ENCODE results near the gene KCNK10. TPM values are rescaled to one million over a fixed set of nuclear protein-coding genes. Genes with fewer than 3 reads are reported as not detected.
A peak's percentile ranks its signal among the peaks of the same experiment; 100 is the strongest.

The KCNK10 gene
- polyA plus RNA-seq, 3 donors, result 0.05 TPM; not detected in 2

GRCh38 chr14:88146881-88147649 lies 176.0 kb downstream of the KCNK10 start:
- H2AFZ ChIP-seq (ENCODE audit: insufficient read depth, low read depth, low read length, poor library complexity, severe bottlenecking), result no peak overlapping the region
- Mint-ChIP-seq H3K4me1 (peaks cover 8% of the 10 kb centered on the region), H3K27ac (no peak overlapping the region), H3K9me3 (peaks cover 2 to 17% (median 6%) of the 10 kb centered on the region in 7 donors), H3K27me3 (ENCODE audit: low read depth in 3 of 3) (peaks cover 11 to 22% (median 14%) of the 10 kb centered on the region in 3 donors), H3K36me3 (no peaks in the 10 kb centered on the region), H3K4me3 (no peak overlapping the region)
- peaks cover 5 to 10% of the 10 kb centered on the region in 2 donors for H3K4me1 ChIP-seq (ENCODE audit: control insufficient read depth in 1 of 2, insufficient read depth in 2 of 2, low read length in 2 of 2)
- no peaks in the 10 kb centered on the region for H3K79me2 ChIP-seq (ENCODE audit: insufficient read depth, low read length)
- H3K27ac ChIP-seq (ENCODE audit: low read depth in 1 of 2, low read length in 2 of 2), result no peak overlapping the region
- intact Hi-C loops (cut with micrococcal nuclease), result no loop called here
- peaks cover 0 to 9% of the 10 kb centered on the region in 2 donors for H3K9me3 ChIP-seq (replicated peaks in 1 of 2; ENCODE audit: control insufficient read depth in 1 of 2, insufficient read depth in 1 of 2, low read length in 2 of 2)
- peaks cover 0 to 3% of the 10 kb centered on the region in 2 donors for H3K27me3 ChIP-seq (ENCODE audit: control insufficient read depth in 2 of 2, insufficient read depth in 2 of 2, low read length in 2 of 2)
- H4K20me1 ChIP-seq (ENCODE audit: insufficient read depth, low read length), result no peaks in the 10 kb centered on the region
- no peak overlapping the region for H3K4me3 ChIP-seq (replicated peaks in 1 of 3; ENCODE audit: low read depth in 2 of 3, low read length in 3 of 3)
- H3K4me2 ChIP-seq (replicated peaks; ENCODE audit: extremely low read depth, low read length, poor library complexity, severe bottlenecking), result no peak overlapping the region
- WGBS (ENCODE audit: insufficient coverage), result 98% methylated on average over 6 of the region's 8 CpGs
- DNase-seq, result no peak
- no peaks in the 10 kb centered on the region for H3K36me3 ChIP-seq (replicated peaks in 1 of 2; ENCODE audit: control insufficient read depth in 1 of 2, insufficient read depth in 2 of 2, low read length in 2 of 2)
- no peak overlapping the region for H3K9ac ChIP-seq (ENCODE audit: insufficient read depth, low read length, poor library complexity, severe bottlenecking)
- no peak for TF ChIP-seq CTCF (IDR thresholded peaks at IDR 0.05)

GRCh38 chr14:88143810-88144209 lies 179.3 kb downstream of the KCNK10 start:
- Histone ChIP-seq H3K9me3 (replicated peaks in 1 of 2; ENCODE audit: control insufficient read depth in 1 of 2, insufficient read depth in 1 of 2, low read length in 2 of 2) (peaks cover 0 to 9% of the 10 kb centered on the region in 2 donors), H3K4me2 (replicated peaks; ENCODE audit: extremely low read depth, low read length, poor library complexity, severe bottlenecking) (no peak overlapping the region), H3K4me3 (replicated peaks in 1 of 3; ENCODE audit: low read depth in 2 of 3, low read length in 3 of 3) (no peak overlapping the region), H2AFZ (ENCODE audit: insufficient read depth, low read depth, low read length, poor library complexity, severe bottlenecking) (no peak overlapping the region), H3K27ac (ENCODE audit: low read depth in 1 of 2, low read length in 2 of 2) (no peak overlapping the region), H3K27me3 (ENCODE audit: control insufficient read depth in 2 of 2, insufficient read depth in 2 of 2, low read length in 2 of 2) (peaks cover 0 to 7% of the 10 kb centered on the region in 2 donors), H3K4me1 (ENCODE audit: control insufficient read depth in 1 of 2, insufficient read depth in 2 of 2, low read length in 2 of 2) (peaks cover 11 to 14% of the 10 kb centered on the region in 2 donors), H3K79me2 (ENCODE audit: insufficient read depth, low read length) (no peaks in the 10 kb centered on the region), H3K9ac (ENCODE audit: insufficient read depth, low read length, poor library complexity, severe bottlenecking) (no peak overlapping the region), H4K20me1 (ENCODE audit: insufficient read depth, low read length) (no peaks in the 10 kb centered on the region), H3K36me3 (replicated peaks in 1 of 2; ENCODE audit: control insufficient read depth in 1 of 2, insufficient read depth in 2 of 2, low read length in 2 of 2) (no peaks in the 10 kb centered on the region)
- Mint-ChIP-seq H3K36me3 (no peaks in the 10 kb centered on the region), H3K9me3 (peaks cover 0 to 16% (median 6%) of the 10 kb centered on the region in 7 donors), H3K4me1 (peaks cover 15% of the 10 kb centered on the region), H3K27me3 (ENCODE audit: low read depth in 3 of 3) (peaks cover 14 to 28% (median 19%) of the 10 kb centered on the region in 3 donors), H3K4me3 (no peak overlapping the region), H3K27ac (peak overlapping the region in 1 of 7 donors; percentile 61)
- TF ChIP-seq CTCF (IDR thresholded peaks at IDR 0.05), result no peak
- no CpG with 5 or more reads among the region's 2 CpGs for WGBS (ENCODE audit: insufficient coverage)
- intact Hi-C loops (cut with micrococcal nuclease), result no loop called here
- DNase-seq, result no peak

All from CD14-positive monocyte (primary cell).